ENCODE measurements around the gene MPZL3.

MPZL3 gene

GRCh38 chr11:118221419-118221818 is 30.7 kb downstream of the MPZL3 start:
- CTCF ChIA-PET = no interaction called here
- DNase-seq (ENCODE audit: low read depth, low spot score) = no peak
- no peak for TF ChIP-seq CTCF (IDR thresholded peaks at IDR 0.05; ENCODE audit: insufficient read depth, low read length, missing control alignments)
- POLR2A ChIA-PET = no interaction called here
- H3K4me3 ChIP-seq (ENCODE audit: low read depth, low read length) = no peak overlapping the region

- ChIA-PET CTCF (no interaction called here), POLR2A (no interaction called here)
- no peak for TF ChIP-seq CTCF (IDR thresholded peaks at IDR 0.05; ENCODE audit: insufficient read depth, low read length, missing control alignments)
- H3K4me3 ChIP-seq (ENCODE audit: low read depth, low read length) = no peak overlapping the region
- DNase-seq (ENCODE audit: low read depth, low spot score) = no peak
Observed at GRCh38 chr11:118219732-118220131, 32.4 kb downstream of the MPZL3 start.

- TF ChIP-seq CTCF (IDR thresholded peaks at IDR 0.05; ENCODE audit: insufficient read depth, low read length, missing control alignments) = no peak
- ChIA-PET POLR2A (no interaction called here), CTCF (interaction anchor here (9.6 kb wide), 1 partner anchor 20 kb away, joined by 46 read pairs; no protein-coding TSS in a partner anchor)
- no peak overlapping the region for H3K4me3 ChIP-seq (ENCODE audit: low read depth, low read length)
- no peak for DNase-seq (ENCODE audit: low read depth, low spot score)
Observed at GRCh38 chr11:118219244-118219643, 32.9 kb downstream of the MPZL3 start.

- no peak overlapping the region for H3K4me3 ChIP-seq (ENCODE audit: low read depth, low read length)
- POLR2A ChIA-PET = no interaction called here
- DNase-seq (ENCODE audit: low read depth, low spot score) = no peak
- CTCF ChIA-PET = interaction anchor here (9.6 kb wide), 1 partner anchor 19 kb away, joined by 46 read pairs; no protein-coding TSS in a partner anchor
- no peak for TF ChIP-seq CTCF (IDR thresholded peaks at IDR 0.05; ENCODE audit: insufficient read depth, low read length, missing control alignments)
Observed at GRCh38 chr11:118217575-118217974, 34.6 kb downstream of the MPZL3 start.

- DNase-seq (ENCODE audit: low read depth, low spot score) = no peak
- no peak for TF ChIP-seq CTCF (IDR thresholded peaks at IDR 0.05; ENCODE audit: insufficient read depth, low read length, missing control alignments)
- ChIA-PET CTCF (interaction anchor here (9.6 kb wide), 1 partner anchor 18 kb away, joined by 46 read pairs; no protein-coding TSS in a partner anchor), POLR2A (no interaction called here)
- no peak overlapping the region for H3K4me3 ChIP-seq (ENCODE audit: low read depth, low read length)
Observed at GRCh38 chr11:118216621-118217481, 35.3 kb downstream of the MPZL3 start.

- ChIA-PET CTCF (interaction anchor here (1.4 to 9.6 kb wide), 2 partner anchors 17 to 137 kb away, joined by 4 to 46 read pairs; no protein-coding TSS in a partner anchor), POLR2A (no interaction called here)
- TF ChIP-seq CTCF (IDR thresholded peaks at IDR 0.05; ENCODE audit: insufficient read depth, low read length, missing control alignments) = no peak
- DNase-seq (ENCODE audit: low read depth, low spot score) = no peak
- H3K4me3 ChIP-seq (ENCODE audit: low read depth, low read length) = no peak overlapping the region
Observed at GRCh38 chr11:118215765-118216164, 36.4 kb downstream of the MPZL3 start.

All from AG04449 (cell line).